DOHH2 (cell line): ENCODE results near the gene LIN54.

Experiments used
- H3F3A ChIP-seq: fragments of 200-600 bp; sonication (generic), shearing (Covaris generic); 2 replicates; pipeline ENCODE4 v1.6.0; 2016; ENCODE audit warnings: antibody characterized with exemption, mild to moderate bottlenecking; ENCODE audit not compliant: control insufficient read depth, insufficient read depth
- H3K27ac ChIP-seq: fragments of 200-600 bp; sonication (generic); 2 replicates; pipeline ENCODE4 v1.5.1; 2014; ENCODE audit warnings: low read depth, mild to moderate bottlenecking, low read length, moderate library complexity
- H3K27me3 ChIP-seq: fragments of 200-600 bp; sonication (generic); 2 replicates; pipeline ENCODE4 v1.6.1; 2014; ENCODE audit warnings: mild to moderate bottlenecking, low read length, mixed read lengths; ENCODE audit not compliant: control insufficient read depth
- H3K36me3 ChIP-seq: fragments of 200-600 bp; sonication (generic); 2 replicates; pipeline ENCODE4 v1.6.1; 2014; ENCODE audit warnings: mild to moderate bottlenecking, low read length, moderate library complexity, mixed read lengths; ENCODE audit not compliant: control insufficient read depth
- H3K4me1 ChIP-seq: fragments of 200-600 bp; sonication (generic); 2 replicates; pipeline ENCODE4 v1.6.1; 2014; ENCODE audit warnings: mild to moderate bottlenecking, low read length, mixed read lengths; ENCODE audit not compliant: control insufficient read depth
- H3K4me2 ChIP-seq: fragments of 200-600 bp; sonication (generic); 2 replicates; pipeline ENCODE4 v1.6.0; 2014; ENCODE audit warnings: mild to moderate bottlenecking, low read length, moderate library complexity
- H3K4me3 ChIP-seq: fragments of 200-600 bp; sonication (generic); 2 replicates; pipeline ENCODE4 v1.5.1; 2014; ENCODE audit warnings: mild to moderate bottlenecking, low read length, mixed read lengths
- H3K79me2 ChIP-seq: fragments of 200-600 bp; sonication (generic); 2 replicates; pipeline ENCODE4 v1.6.1; 2014; ENCODE audit warnings: mild to moderate bottlenecking, low read length, mixed read lengths; ENCODE audit not compliant: control insufficient read depth
- H3K9me2 ChIP-seq: fragments of 200-600 bp; sonication (generic); replicated peaks from 2 replicates; pipeline ENCODE4 v1.6.1; 2014; ENCODE audit warnings: mild to moderate bottlenecking, low read length, mixed read lengths; ENCODE audit not compliant: control insufficient read depth
- H3K9me3 ChIP-seq: fragments of 200-600 bp; sonication (generic); 2 replicates; pipeline ENCODE4 v1.6.1; 2014; ENCODE audit warnings: antibody characterized with exemption, low read length, mixed read lengths; ENCODE audit not compliant: control insufficient read depth, insufficient read depth
- H4K20me1 ChIP-seq: fragments of 200-600 bp; sonication (generic); 2 replicates; pipeline ENCODE4 v1.6.0; 2014; ENCODE audit warnings: low read depth, mild to moderate bottlenecking, antibody characterized with exemption, low read length, moderate library complexity; ENCODE audit not compliant: control insufficient read depth, insufficient read depth
- EZH2phosphoT487 ChIP-seq: fragments of 200-600 bp; sonication (generic); IDR thresholded peaks from 2 replicates; pipeline ENCODE4 v1.6.1; 2017; ENCODE audit warnings: borderline replicate concordance, mild to moderate bottlenecking, antibody characterized with exemption, low read length, moderate library complexity, mixed read lengths
- TF ChIP-seq, protein P1 (sequence below): fragments of 200-600 bp; sonication (generic); IDR thresholded peaks from one replicate; pipeline ENCODE4 v1.5.1; 2014; ENCODE audit warnings: antibody characterized with exemption, mild to moderate bottlenecking, low read depth, low read length; ENCODE audit not compliant: poor library complexity, severe bottlenecking

Gene LIN54

GRCh38 chr4:83019794-83020494 is 9.3 kb upstream of the LIN54 start:
- no peak overlapping the region for H3K27ac ChIP-seq
- peaks cover 11% of the 10 kb centered on the region; the same call in 1 of the 2 replicates for H3K9me3 ChIP-seq
- no peak overlapping the region for H3K4me2 ChIP-seq
- H3K4me1 ChIP-seq, result peaks cover 3% of the 10 kb centered on the region
- H3K4me3 ChIP-seq, result no peak overlapping the region
- no peak for TF ChIP-seq EZH2phosphoT487
- TF ChIP-seq, protein P1, sequence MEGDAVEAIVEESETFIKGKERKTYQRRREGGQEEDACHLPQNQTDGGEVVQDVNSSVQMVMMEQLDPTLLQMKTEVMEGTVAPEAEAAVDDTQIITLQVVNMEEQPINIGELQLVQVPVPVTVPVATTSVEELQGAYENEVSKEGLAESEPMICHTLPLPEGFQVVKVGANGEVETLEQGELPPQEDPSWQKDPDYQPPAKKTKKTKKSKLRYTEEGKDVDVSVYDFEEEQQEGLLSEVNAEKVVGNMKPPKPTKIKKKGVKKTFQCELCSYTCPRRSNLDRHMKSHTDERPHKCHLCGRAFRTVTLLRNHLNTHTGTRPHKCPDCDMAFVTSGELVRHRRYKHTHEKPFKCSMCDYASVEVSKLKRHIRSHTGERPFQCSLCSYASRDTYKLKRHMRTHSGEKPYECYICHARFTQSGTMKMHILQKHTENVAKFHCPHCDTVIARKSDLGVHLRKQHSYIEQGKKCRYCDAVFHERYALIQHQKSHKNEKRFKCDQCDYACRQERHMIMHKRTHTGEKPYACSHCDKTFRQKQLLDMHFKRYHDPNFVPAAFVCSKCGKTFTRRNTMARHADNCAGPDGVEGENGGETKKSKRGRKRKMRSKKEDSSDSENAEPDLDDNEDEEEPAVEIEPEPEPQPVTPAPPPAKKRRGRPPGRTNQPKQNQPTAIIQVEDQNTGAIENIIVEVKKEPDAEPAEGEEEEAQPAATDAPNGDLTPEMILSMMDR, result no peak
- H4K20me1 ChIP-seq, result no peaks in the 10 kb centered on the region
- no peaks in the 10 kb centered on the region for H3K79me2 ChIP-seq
- H3K27me3 ChIP-seq, result no peaks in the 10 kb centered on the region
- no peaks in the 10 kb centered on the region for H3K36me3 ChIP-seq
- H3K9me2 ChIP-seq, result no peaks in the 10 kb centered on the region
- peaks cover under 1% of the 10 kb centered on the region; the same call in 1 of the 2 replicates for H3F3A ChIP-seq

- H4K20me1 ChIP-seq, result no peaks in the 10 kb centered on the region
These were observed 3.3 kb upstream of the LIN54 start for GRCh38 chr4:83013902-83014301.

DNA sequence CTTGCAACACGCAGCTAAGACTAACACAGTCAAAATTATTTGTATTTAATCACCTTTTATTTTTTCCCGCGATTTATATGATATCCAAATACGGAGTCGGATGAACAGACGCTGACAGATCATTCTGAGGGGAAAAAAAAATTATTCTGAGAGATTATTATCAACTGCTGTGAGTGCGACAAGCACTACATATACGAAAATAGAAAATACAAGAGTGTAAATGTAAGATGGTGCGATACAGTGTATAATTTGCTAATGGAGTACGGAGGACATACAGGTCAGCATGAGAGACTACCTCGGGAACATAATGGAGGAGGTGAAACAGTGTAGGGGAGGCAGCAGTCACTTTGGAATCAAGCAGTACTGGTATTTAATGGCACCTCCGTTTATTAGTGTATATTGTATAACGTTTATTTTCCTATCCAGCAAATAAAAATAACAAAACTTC is 2.8 kb upstream of the LIN54 start:
- TF ChIP-seq, protein P1, result no peak
- TF ChIP-seq EZH2phosphoT487, result no peak
- Histone ChIP-seq H3K4me1 (peaks cover 22% of the 10 kb centered on the region), H3K9me2 (no peaks in the 10 kb centered on the region), H3K36me3 (peaks cover 15% of the 10 kb centered on the region), H3K9me3 (no peaks in the 10 kb centered on the region), H3F3A (peaks cover 16% of the 10 kb centered on the region), H3K27ac (peak overlapping the region; percentile 48), H3K4me3 (peak overlapping the region; percentile 100), H3K27me3 (no peaks in the 10 kb centered on the region), H3K4me2 (peak overlapping the region; percentile 88), H4K20me1 (no peaks in the 10 kb centered on the region), H3K79me2 (peaks cover 41% of the 10 kb centered on the region)

More at GRCh38 chr4:83013902-83014301, 3.3 kb upstream of the LIN54 start:
- Histone ChIP-seq H3K4me2 (peak overlapping the region; percentile 88), H3K4me3 (peak overlapping the region; percentile 100), H3K4me1 (peaks cover 19% of the 10 kb centered on the region), H3F3A (peaks cover 16% of the 10 kb centered on the region), H3K27me3 (no peaks in the 10 kb centered on the region), H3K27ac (0 out of 2 replicates have a peak overlapping the region, but pooled peaks have one; percentile 48), H3K36me3 (peaks cover 15% of the 10 kb centered on the region), H3K9me2 (no peaks in the 10 kb centered on the region), H3K9me3 (no peaks in the 10 kb centered on the region), H3K79me2 (peaks cover 37% of the 10 kb centered on the region)
- TF ChIP-seq, protein P1, result no peak
- TF ChIP-seq EZH2phosphoT487, result no peak
